HepG2 (cell line): ENCODE results near the gene RTF1. TPM values are rescaled to one million over a fixed set of nuclear protein-coding genes. Genes with fewer than 3 reads are reported as not detected.

Experiments used
- BCL6 ChIP-seq: IDR thresholded peaks from 2 replicates; pipeline ENCODE4 v1.6.1; 2016; ENCODE audit warnings: missing genetic modification reagents, missing compliant biosample characterization
- CSRNP2 ChIP-seq: sonication (generic); formaldehyde crosslinking; conservative IDR thresholded peaks from 2 replicates; pipeline ENCODE4 v1.8.0; 2022; ENCODE audit warnings: low read depth, missing genetic modification reagents
- DMTF1 ChIP-seq: sonication (generic); formaldehyde crosslinking; IDR thresholded peaks from 2 replicates; pipeline ENCODE4 v1.4.0; 2020; ENCODE audit warnings: mild to moderate bottlenecking, missing genetic modification reagents
- EED ChIP-seq: sonication (generic); formaldehyde crosslinking; IDR thresholded peaks from 2 replicates; pipeline ENCODE4 v1.5.0; 2020; ENCODE audit warnings: mild to moderate bottlenecking, missing genetic modification reagents
- ELF4 ChIP-seq: sonication (generic); formaldehyde crosslinking; IDR thresholded peaks from 2 replicates; pipeline ENCODE4 v1.5.0; 2020; ENCODE audit warnings: missing genetic modification reagents, mild to moderate bottlenecking, moderate library complexity, borderline replicate concordance
- ERF ChIP-seq: IDR thresholded peaks from 2 replicates; pipeline ENCODE4 v1.6.1; 2018; ENCODE audit warnings: missing biosample characterization, missing genetic modification reagents
- FOXJ3 ChIP-seq: sonication (generic); formaldehyde crosslinking; IDR thresholded peaks from 2 replicates; pipeline ENCODE4 v1.4.0; 2020; ENCODE audit warnings: missing genetic modification reagents, mild to moderate bottlenecking, borderline replicate concordance
- JDP2 ChIP-seq: sonication (generic); formaldehyde crosslinking; IDR thresholded peaks from 2 replicates; pipeline ENCODE4 v1.8.1; 2022; ENCODE audit warnings: missing genetic modification reagents, borderline replicate concordance
- KDM4B ChIP-seq: sonication (generic); formaldehyde crosslinking; IDR thresholded peaks from 2 replicates; pipeline ENCODE4 v1.4.0; 2020; ENCODE audit warnings: missing genetic modification reagents
- NFKBIZ ChIP-seq: IDR thresholded peaks from 2 replicates; pipeline ENCODE4 v1.6.1; 2018; ENCODE audit warnings: missing genetic modification reagents, missing compliant biosample characterization
- POLR2AphosphoS5 ChIP-seq: IDR thresholded peaks from 2 replicates; pipeline ENCODE4 v1.6.1; 2012; ENCODE audit warnings: low read depth, low read length
- RFX1 ChIP-seq: fragments of 450-650 bp; IDR thresholded peaks from 2 replicates; pipeline ENCODE4 v1.6.1; 2017
- SMAD9 ChIP-seq: sonication (generic); formaldehyde crosslinking; IDR thresholded peaks from 2 replicates; pipeline ENCODE4 v1.5.1; 2020; ENCODE audit warnings: mild to moderate bottlenecking, missing genetic modification reagents
- SRY ChIP-seq: sonication (generic); formaldehyde crosslinking; IDR thresholded peaks from 2 replicates; pipeline ENCODE4 v1.8.0; 2022; ENCODE audit warnings: mild to moderate bottlenecking, missing genetic modification reagents
- THRA ChIP-seq: sonication (generic); formaldehyde crosslinking; IDR thresholded peaks from 2 replicates; pipeline ENCODE4 v1.4.0; 2020; ENCODE audit warnings: missing genetic modification reagents, borderline replicate concordance
- ZBTB14 ChIP-seq: sonication (generic); formaldehyde crosslinking; IDR thresholded peaks from 2 replicates; pipeline ENCODE4 v1.4.0; 2020; ENCODE audit warnings: missing genetic modification reagents
- ZC3H13 ChIP-seq: sonication (generic); formaldehyde crosslinking; IDR thresholded peaks from 2 replicates; pipeline ENCODE4 v1.8.1; 2023; ENCODE audit warnings: mild to moderate bottlenecking, missing genetic modification reagents, moderate library complexity
- ZMYM3 ChIP-seq: sonication (generic); formaldehyde crosslinking; IDR thresholded peaks from 2 replicates; pipeline ENCODE4 v1.5.1; 2020; ENCODE audit warnings: mild to moderate bottlenecking, missing genetic modification reagents
- ZNF256 ChIP-seq: sonication (generic); formaldehyde crosslinking; conservative IDR thresholded peaks from 2 replicates; pipeline ENCODE4 v1.4.0; 2020; ENCODE audit warnings: missing genetic modification reagents
- ZNF282 ChIP-seq: fragments of 450-650 bp; IDR thresholded peaks from 2 replicates; pipeline ENCODE4 v1.6.1; 2018; ENCODE audit not compliant: partially characterized antibody
- ZNF326 ChIP-seq: sonication (generic); formaldehyde crosslinking; IDR thresholded peaks from 2 replicates; pipeline ENCODE4 v1.4.0; 2020; ENCODE audit warnings: missing genetic modification reagents, borderline replicate concordance
- ZNF460 ChIP-seq: sonication (generic); formaldehyde crosslinking; IDR thresholded peaks from 2 replicates; pipeline ENCODE4 v1.5.1; 2020; ENCODE audit warnings: missing genetic modification reagents, mild to moderate bottlenecking, borderline replicate concordance
- ZNF530 ChIP-seq: sonication (generic); formaldehyde crosslinking; IDR thresholded peaks from 2 replicates; pipeline ENCODE4 v1.5.0; 2020; ENCODE audit warnings: low read depth, mild to moderate bottlenecking, missing genetic modification reagents
- ZNF674 ChIP-seq: sonication (generic); formaldehyde crosslinking; IDR thresholded peaks from 2 replicates; pipeline ENCODE4 v1.5.0; 2020; ENCODE audit warnings: low read depth, mild to moderate bottlenecking, missing genetic modification reagents
- ZNF720 ChIP-seq: sonication (generic); formaldehyde crosslinking; IDR thresholded peaks from 2 replicates; pipeline ENCODE4 v1.4.0; 2020; ENCODE audit warnings: missing genetic modification reagents
- polyA plus RNA-seq, 8 experiments: library from polyadenylated mRNA; depleted of rRNA in 3 of 8; stranded (reverse) in 7 of 8; unstranded in 1 of 8; fragments of >200 nt; fragmentation: Illumina TruSeq in 4 of 8; extraction: Trizol in 4 of 8; gene quantifications; 2 replicates each; pipeline versions ENCODE4 v1.2.1 to v1.2.3, GENCODE V29; 2011 to 2016; ENCODE audit warnings: low read depth in 4 of 8, missing spikeins in 1 of 8, mixed read lengths in 1 of 8; ENCODE audit not compliant: insufficient read depth in 1 of 8
- total RNA-seq, 5 experiments: library from RNA; depleted of rRNA; stranded (reverse); fragments of >200 nt; fragmentation: Illumina TruSeq; extraction: Trizol; gene quantifications; 2 replicates each; pipeline ENCODE4 v1.2.3, GENCODE V29; 2016; ENCODE audit warnings: low read depth in 1 of 5

RTF1 gene
- total and polyA plus RNA-seq, 2 of the 13 experiments (the other 11 are each of a cell fraction or from before 2014, with no cell fraction given): 13.9 to 17.9 TPM

GRCh38 chr15:41494922-41495735 lies 78.2 kb downstream of the RTF1 start (continued):
- TF ChIP-seq DMTF1 (CRISPR knock-in tag) (no peak), ELF4 (peak; percentile 58; the same call in 1 of the 2 replicates), ZNF530 (CRISPR knock-in tag) (no peak), ZNF326 (CRISPR knock-in tag) (no peak), BCL6 (CRISPR knock-in tag) (no peak), ZMYM3 (CRISPR knock-in tag) (no peak), ZNF674 (CRISPR knock-in tag) (peak; percentile 55; the same call in 1 of the 2 replicates), SMAD9 (CRISPR knock-in tag) (no peak), THRA (no peak), NFKBIZ (CRISPR knock-in tag) (0 out of 2 replicates have a peak, but pooled peaks have one; percentile 6), ZNF282 (no peak), RFX1 (no peak), ZNF460 (CRISPR knock-in tag) (no peak), POLR2AphosphoS5 (no peak), ERF (CRISPR knock-in tag) (no peak), EED (CRISPR knock-in tag) (0 out of 2 replicates have a peak, but pooled peaks have one; percentile 48), ZNF256 (CRISPR knock-in tag) (0 out of 2 replicates have a peak, but pooled peaks have one; percentile 13), ZNF720 (CRISPR knock-in tag) (no peak), JDP2 (no peak), FOXJ3 (CRISPR knock-in tag) (no peak), KDM4B (CRISPR knock-in tag) (no peak), ZBTB14 (no peak), ZC3H13 (CRISPR knock-in tag) (peak; percentile 38; the same call in 1 of the 2 replicates), CSRNP2 (no peak), SRY (CRISPR knock-in tag) (no peak; the same call in 1 of the 2 replicates)
